Right renal cortex interstitium (tissue), 3 donors: Measurements from ENCODE around the gene PALMD. TPM values are rescaled to one million over a fixed set of nuclear protein-coding genes. Genes with fewer than 3 reads are reported as not detected.

Experiments
- DNase-seq, 3 donors: peaks; one replicate each; pipeline ENCODE4 v3.0.0-alpha.2; 2013; ENCODE audit warnings: low read depth in 3 of 3, low spot score in 2 of 3
- polyA plus RNA-seq, 3 donors: library from polyadenylated mRNA; unstranded; fragments of 120-200 nt; gene quantifications; one replicate each; pipeline ENCODE4 v1.2.1, GENCODE V29; 2013; ENCODE audit not compliant: insufficient read length in 3 of 3

The PALMD gene
- polyA plus RNA-seq = 1 to 10 TPM; 2.1 to 2.6 (median 2.5) TPM

- no peak for DNase-seq
Measured at GRCh38 chr1:99645699-99646531, at the start of gene PALMD. TSS of gene PALMD (plus strand) at chr1:99646113. CDS start at chr1:99646318, 205 bp downstream.

GRCh38 chr1:99598738-99599411 is 47.0 kb upstream of the PALMD start:
- no peak for DNase-seq

GRCh38 chr1:99599678-99600175 is 46.2 kb upstream of the PALMD start:
- DNase-seq = no peak

- DNase-seq = no peak
Measured at GRCh38 chr1:99600782-99601181, 45.1 kb upstream of the PALMD start.

GRCh38 chr1:99601208-99601607 is 44.7 kb upstream of the PALMD start:
- no peak for DNase-seq

- no peak for DNase-seq
Measured at GRCh38 chr1:99601709-99602403, 44.1 kb upstream of the PALMD start.

GRCh38 chr1:99602404-99602969 is 43.4 kb upstream of the PALMD start:
- no peak for DNase-seq

- DNase-seq = no peak
Measured at GRCh38 chr1:99603699-99604560, 42.0 kb upstream of the PALMD start.

GRCh38 chr1:99606306-99606705 is 39.6 kb upstream of the PALMD start:
- DNase-seq = no peak

GRCh38 chr1:99607590-99607989 is 38.3 kb upstream of the PALMD start:
- no peak for DNase-seq

GRCh38 chr1:99608058-99608457 is 37.9 kb upstream of the PALMD start:
- no peak for DNase-seq

- DNase-seq = no peak
Measured at GRCh38 chr1:99613716-99614115, 32.2 kb upstream of the PALMD start.

GRCh38 chr1:99614728-99615127 is 31.2 kb upstream of the PALMD start:
- DNase-seq = no peak

- DNase-seq = no peak
Measured at GRCh38 chr1:99619583-99619982, 26.3 kb upstream of the PALMD start.

GRCh38 chr1:99621340-99621901 is 24.5 kb upstream of the PALMD start:
- no peak for DNase-seq

GRCh38 chr1:99622702-99623347 is 23.1 kb upstream of the PALMD start:
- no peak for DNase-seq

GRCh38 chr1:99623554-99623953 is 22.4 kb upstream of the PALMD start:
- no peak for DNase-seq

- DNase-seq = no peak
Measured at GRCh38 chr1:99627615-99628014, 18.3 kb upstream of the PALMD start.

- no peak for DNase-seq
Measured at GRCh38 chr1:99629164-99629563, 16.7 kb upstream of the PALMD start.
